Epithelial cell of prostate (primary cell): ENCODE data around the gene ADA.
"Not testable (repeated sequence)": the region's sequence is repeated elsewhere in the genome, so short reads cannot be mapped to it uniquely, and the experiment has no call there.

Source experiments
- DNase-seq: peaks from one replicate; pipeline ENCODE4 v3.0.0-alpha.2; 2011; ENCODE audit warnings: low read depth, low spot score
- H3K27ac ChIP-seq: fragments of 450-650 bp; 2 replicates; pipeline ENCODE4 v1.5.1; 2017; ENCODE audit warnings: mild to moderate bottlenecking

Gene ADA

GRCh38 chr20:44609006-44609515, 42.4 kb downstream of the ADA start:
- no peak overlapping the region for H3K27ac ChIP-seq
- no peak for DNase-seq

DNA sequence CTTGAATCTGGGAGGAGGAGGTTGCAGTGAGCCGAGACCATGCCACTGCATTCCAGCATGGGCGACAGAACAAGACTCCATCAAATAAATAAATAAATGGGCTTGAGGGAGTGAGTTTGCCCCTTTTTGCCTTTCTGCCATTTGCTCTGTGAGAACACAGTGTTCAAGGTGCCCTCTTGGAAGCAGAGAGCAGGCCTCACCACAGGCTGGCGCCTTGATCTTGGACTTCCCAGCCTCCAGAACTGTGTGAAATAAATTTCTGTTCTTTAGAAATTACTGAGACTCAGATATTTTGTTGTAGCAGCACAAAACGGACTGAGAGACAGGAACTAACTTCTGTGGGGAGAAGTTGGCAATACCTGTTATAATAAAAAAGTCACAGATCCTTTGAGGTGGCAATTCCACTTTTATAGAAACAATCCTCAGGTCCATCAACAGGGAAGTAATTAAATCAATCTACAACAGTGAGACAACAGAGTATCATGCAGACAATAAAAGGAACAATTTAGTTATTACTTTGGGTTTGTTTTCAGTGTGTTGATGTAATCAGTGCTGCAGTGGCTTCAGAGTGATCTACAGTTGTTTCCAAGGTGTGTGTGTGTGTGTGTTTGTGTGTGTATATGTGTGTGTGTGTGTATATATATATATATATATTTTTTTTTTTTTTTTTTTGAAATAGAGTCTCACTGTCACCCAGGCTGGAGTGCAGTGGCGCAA, 44.6 kb downstream of the ADA start:
- no peak overlapping the region for H3K27ac ChIP-seq
- DNase-seq: no peak

- DNase-seq: no peak
- H3K27ac ChIP-seq: no peak overlapping the region
Observed at GRCh38 chr20:44603327-44603726, 48.2 kb downstream of the ADA start.

- no peak overlapping the region for H3K27ac ChIP-seq
- DNase-seq: no peak
Observed at GRCh38 chr20:44601801-44602204, 49.7 kb downstream of the ADA start.

- no peak for DNase-seq
- H3K27ac ChIP-seq: no peak overlapping the region
Observed at GRCh38 chr20:44601236-44601671, 50.2 kb downstream of the ADA start.

DNA sequence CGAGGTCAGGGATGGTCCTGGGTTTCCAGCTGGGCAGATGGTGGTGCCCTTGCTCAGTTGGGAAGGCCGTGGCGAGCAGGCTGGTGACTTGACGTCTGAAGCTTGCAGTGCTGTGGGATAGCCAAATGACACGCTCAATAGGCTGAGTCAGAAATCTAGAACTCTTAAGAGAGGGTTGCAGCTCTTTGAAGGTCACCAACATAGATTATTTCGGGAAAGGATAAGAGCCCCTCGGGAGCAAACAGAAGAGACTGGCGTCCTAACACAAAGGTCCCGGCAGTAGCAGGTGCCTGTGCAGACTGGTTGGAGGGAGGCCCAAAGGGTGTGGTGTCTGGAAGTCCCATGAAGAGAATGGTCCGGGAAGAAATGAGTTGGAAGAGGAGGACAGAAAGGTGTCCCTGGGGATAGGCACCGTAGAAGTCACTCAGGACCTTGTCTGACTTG, 50.7 kb downstream of the ADA start:
- no peak overlapping the region for H3K27ac ChIP-seq
- DNase-seq: no peak

DNA sequence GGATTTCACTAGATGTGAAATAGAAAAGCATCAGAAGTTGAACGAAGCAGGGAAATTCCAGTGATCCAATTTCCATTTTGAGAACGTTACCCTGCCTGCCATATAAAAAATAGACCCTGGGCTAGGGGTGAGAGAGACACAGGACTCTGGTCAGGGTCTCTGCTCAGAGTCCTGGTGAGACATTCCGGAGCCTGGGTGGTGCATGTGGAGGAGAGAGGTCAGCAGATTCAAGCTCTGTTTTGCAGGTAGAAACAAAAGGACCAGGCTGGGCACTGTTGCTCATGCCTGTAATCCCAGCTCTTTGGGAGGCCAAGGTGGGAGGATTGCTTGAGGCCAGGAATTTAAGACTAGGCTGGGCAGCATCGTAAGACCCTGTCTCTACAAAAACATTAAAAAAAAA, 51.2 kb downstream of the ADA start:
- no peak for DNase-seq
- H3K27ac ChIP-seq: no peak overlapping the region

GRCh38 chr20:44599715-44600114, 51.8 kb downstream of the ADA start:
- no peak overlapping the region for H3K27ac ChIP-seq

DNA sequence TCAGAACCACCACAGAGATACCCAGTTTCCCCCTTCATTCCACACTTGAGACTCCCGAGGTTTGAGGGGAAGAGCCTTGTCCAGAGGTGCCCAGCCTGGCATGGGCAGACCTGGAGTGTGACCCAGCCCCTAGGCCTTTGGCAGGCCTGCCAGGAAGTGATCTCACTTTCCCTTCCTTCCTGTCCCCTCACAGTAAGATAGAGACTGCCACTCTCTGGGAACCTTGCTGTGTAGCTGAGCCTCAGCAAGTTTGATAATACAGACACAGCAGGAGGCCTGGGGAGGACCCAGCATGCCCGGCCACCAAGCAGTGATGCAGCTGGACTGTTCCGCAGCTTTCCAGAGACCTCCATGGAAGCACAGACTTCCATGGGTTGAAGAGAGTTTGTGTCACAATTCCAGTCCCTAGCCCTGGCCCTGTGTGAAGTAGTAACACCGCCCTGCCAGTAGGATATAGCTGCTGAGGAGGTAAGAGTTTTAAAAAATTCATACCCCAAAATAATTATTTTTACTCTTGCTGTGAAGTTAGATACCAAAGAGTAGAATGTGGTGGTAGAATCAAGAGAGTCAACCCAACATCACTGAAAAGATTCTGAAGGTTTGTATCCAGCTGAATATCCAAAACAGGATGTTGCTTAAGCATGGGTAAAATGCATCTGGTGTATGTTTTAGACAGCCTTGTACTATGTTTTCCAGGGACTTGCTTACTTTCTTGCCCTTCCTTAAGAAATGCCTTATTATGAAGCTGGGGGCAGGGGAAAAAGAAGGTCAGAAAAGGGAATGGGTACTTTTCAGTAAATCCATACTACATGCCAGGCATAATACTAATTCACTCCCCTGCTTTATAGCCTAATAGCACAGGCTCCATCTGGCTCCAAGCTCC, 52.8 kb downstream of the ADA start:
- no peak overlapping the region for H3K27ac ChIP-seq
- no peak for DNase-seq

More at GRCh38 chr20:44599715-44600114, 51.8 kb downstream of the ADA start:
- DNase-seq: no peak

DNA sequence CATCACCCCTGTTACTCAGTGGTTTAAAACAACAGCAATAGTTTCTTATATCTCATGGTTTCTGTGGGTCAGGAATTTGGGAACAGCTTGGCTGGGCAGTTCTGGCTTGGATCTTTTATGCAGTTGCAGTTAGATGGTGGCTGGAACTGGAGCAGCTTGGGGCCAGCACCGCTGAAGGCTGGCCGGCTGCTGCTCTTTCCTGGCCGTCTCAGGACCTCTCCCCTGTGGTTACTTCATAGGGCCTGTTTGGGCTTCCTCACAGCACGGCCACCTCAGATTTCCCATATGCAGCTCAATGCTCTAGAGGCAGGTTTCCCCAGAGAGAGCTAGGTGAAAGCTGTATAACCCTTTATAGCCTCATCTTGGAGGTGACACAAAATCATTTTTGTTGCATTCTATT, 53.6 kb downstream of the ADA start:
- DNase-seq: no peak
- no peak overlapping the region for H3K27ac ChIP-seq

GRCh38 chr20:44597516-44597915, 54.0 kb downstream of the ADA start:
- DNase-seq: no peak
- no peak overlapping the region for H3K27ac ChIP-seq

- DNase-seq: no peak
- H3K27ac ChIP-seq: no peak overlapping the region
Observed at GRCh38 chr20:44596876-44597275, 54.6 kb downstream of the ADA start.

DNA sequence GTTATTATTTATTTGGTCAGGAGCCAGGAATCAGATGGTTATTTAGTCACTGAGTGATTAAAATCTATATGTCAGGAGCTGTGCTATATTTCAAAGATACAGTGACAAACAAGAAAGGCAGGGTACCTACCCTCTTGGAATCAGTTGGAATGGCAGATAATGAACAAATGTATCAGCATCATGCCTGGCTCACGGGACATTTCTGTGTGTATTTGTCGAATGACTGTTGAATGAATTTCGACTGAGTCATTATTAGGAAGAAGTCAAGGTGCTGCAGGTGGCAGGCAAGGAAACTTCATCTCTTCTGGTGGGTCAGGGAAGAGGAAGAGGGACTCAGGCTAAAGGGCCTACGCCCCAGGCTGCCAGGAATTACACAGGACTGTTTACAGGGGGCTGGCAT, 55.5 kb downstream of the ADA start:
- DNase-seq: no peak
- H3K27ac ChIP-seq: no peak overlapping the region

DNA sequence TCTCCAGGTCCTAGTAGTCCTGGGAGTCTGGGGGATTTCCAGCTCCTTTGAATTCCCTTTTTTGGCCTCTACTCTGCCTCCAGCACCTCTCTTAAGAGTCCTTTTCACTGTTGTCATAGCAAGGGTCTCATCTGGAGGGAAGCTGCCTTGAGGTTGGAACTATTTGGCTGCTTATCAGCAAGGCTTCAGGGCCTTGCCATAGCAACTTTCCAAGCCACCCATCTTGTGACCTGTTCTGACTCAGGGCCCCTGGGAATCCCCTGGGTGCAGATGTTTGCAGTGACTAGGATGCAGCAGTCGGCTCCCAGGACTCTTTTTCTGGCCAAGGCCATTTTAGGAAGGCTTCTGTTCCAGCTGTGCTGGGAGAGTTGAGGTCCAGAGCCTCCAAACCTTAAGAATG, 56.8 kb downstream of the ADA start:
- no peak for DNase-seq
- no peak overlapping the region for H3K27ac ChIP-seq

GRCh38 chr20:44593751-44594150, 57.7 kb downstream of the ADA start:
- no peak overlapping the region for H3K27ac ChIP-seq
- DNase-seq: no peak

GRCh38 chr20:44592366-44592765, 59.1 kb downstream of the ADA start:
- H3K27ac ChIP-seq: no peak overlapping the region
- DNase-seq: no peak

DNA sequence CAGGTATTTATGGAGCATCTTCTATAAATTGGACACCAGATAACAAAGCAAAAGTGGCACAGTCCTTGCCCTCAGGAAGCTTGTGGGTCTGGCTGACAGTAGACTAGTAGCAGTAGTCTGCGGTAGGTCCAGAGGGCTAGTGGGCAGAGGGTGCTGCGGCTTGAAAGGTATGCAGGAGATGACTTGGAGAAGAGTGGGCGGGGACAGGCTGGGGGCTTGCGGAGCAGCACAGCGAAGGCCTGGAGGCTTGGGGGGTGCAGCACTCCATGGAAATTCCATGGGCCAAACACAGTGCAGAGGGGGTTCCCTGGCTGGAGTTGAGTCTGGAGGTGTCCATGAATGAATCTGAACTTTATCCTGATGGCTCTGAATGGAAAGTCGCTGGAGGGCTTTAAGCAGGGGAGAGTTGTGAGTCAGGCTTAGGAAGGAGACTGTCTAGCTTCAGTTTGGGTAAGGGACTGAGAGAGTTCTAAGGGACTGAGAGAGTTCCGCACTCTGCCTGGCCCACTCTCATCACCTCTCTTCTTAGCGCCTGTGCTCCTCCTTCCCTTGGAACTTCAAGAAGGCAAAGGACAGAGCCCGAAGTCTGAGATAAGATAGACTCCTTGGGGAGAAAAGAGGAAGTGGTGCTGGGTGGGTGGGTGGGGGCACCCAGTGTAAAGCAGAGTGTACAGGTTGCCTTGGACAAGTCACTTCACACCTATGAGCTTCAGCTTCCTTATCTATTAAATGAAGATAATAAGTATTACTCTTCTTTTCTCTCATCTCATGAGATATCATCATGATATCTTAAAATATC, 60.3 kb downstream of the ADA start:
- no peak overlapping the region for H3K27ac ChIP-seq
- no peak for DNase-seq

DNA sequence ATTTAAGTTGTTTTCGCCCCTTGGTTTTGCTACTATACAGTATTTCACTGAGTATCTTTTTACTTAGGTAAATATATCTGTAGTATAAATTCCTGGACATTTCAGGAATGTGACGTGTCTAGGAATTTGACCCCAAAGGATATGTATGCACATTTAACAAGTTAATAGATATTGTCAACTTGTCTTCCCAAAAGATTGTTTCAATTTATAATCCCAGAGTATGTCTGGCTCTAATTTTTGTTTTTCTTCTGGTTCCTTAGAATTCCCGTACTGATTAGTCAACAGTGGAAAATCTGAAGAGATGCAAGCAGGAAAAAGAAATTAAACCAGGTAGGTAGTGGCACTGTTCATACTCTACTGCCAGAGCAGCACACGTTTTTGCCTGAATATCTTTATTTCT, 62.0 kb downstream of the ADA start:
- DNase-seq: no peak
- H3K27ac ChIP-seq: no peak overlapping the region

GRCh38 chr20:44588321-44588720, 63.2 kb downstream of the ADA start:
- not testable (repeated sequence) for H3K27ac ChIP-seq

More at GRCh38 chr20:44588321-44588720, 63.2 kb downstream of the ADA start:
- DNase-seq: not testable (repeated sequence)
